PC-3 (cell line): Measurements from ENCODE around the gene ACKR1.

Experiments used
- CTCF ChIP-seq: fragments of 300-600 bp; sonication (generic); conservative IDR thresholded peaks from 2 replicates; pipeline ENCODE4 v1.5.1; 2017; ENCODE audit warnings: antibody characterized with exemption, low read depth, mild to moderate bottlenecking, low read length
- EZH2 ChIP-seq: fragments of 300-600 bp; sonication (generic); IDR thresholded peaks from one replicate; pipeline ENCODE4 v1.6.1; 2017; ENCODE audit warnings: antibody characterized with exemption, mild to moderate bottlenecking, low read length; ENCODE audit not compliant: unreplicated experiment
- EZH2phosphoT487 ChIP-seq: fragments of 300-600 bp; sonication (generic); IDR thresholded peaks from 2 replicates; pipeline ENCODE4 v1.6.1; 2018; ENCODE audit warnings: mild to moderate bottlenecking, antibody characterized with exemption, low read length, borderline replicate concordance

GRCh38 chr1:159200769-159201168, 3.9 kb upstream of the ACKR1 start:
- no peak for TF ChIP-seq CTCF
- no peak for TF ChIP-seq EZH2
- TF ChIP-seq EZH2phosphoT487: no peak
